Measurements from ENCODE around the gene LRRC37B.
"Not testable (repeated sequence)": the region's sequence is repeated elsewhere in the genome, so short reads cannot be mapped to it uniquely, and the experiment has no call there.

The LRRC37B gene

GRCh38 chr17:32041306-32041875, 34.2 kb downstream of the LRRC37B start:
- not testable (repeated sequence) for DNase-seq (ENCODE audit: low read depth in 3 of 3, low spot score in 1 of 3)

GRCh38 chr17:32042266-32042665, 35.1 kb downstream of the LRRC37B start:
- DNase-seq (ENCODE audit: low read depth in 3 of 3, low spot score in 1 of 3): not testable (repeated sequence)

- not testable (repeated sequence) for DNase-seq (ENCODE audit: low read depth in 3 of 3, low spot score in 1 of 3)
Observed at GRCh38 chr17:32045611-32046010, 38.4 kb downstream of the LRRC37B start.

GRCh38 chr17:32047663-32048062, 40.5 kb downstream of the LRRC37B start:
- DNase-seq (ENCODE audit: low read depth in 3 of 3, low spot score in 1 of 3): not testable (repeated sequence)

- not testable (repeated sequence) for DNase-seq (ENCODE audit: low read depth in 3 of 3, low spot score in 1 of 3)
Observed at GRCh38 chr17:32054985-32055384, 47.8 kb downstream of the LRRC37B start.

- DNase-seq (ENCODE audit: low read depth in 3 of 3, low spot score in 1 of 3): not testable (repeated sequence)
Observed at GRCh38 chr17:32055425-32055824, 48.2 kb downstream of the LRRC37B start.

DNA sequence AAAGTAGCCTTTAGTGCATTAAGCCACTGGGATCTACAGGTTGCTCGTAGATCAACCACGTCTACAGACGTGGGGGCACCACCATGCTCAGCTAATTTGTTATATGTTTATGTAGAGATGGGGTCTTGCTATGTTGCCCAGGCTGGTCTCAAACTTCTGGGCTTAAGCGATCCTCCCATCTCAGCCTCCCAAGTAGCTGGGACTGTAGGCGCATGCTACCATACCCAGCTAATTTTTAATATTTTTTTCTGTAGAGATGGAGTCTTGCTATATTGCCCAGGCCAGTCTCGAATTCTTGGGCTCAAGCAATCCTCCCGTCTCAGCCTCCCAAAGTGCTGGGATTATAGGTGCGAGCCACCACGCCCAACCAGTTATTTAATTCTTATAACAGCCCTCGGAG, 49.3 kb downstream of the LRRC37B start:
- not testable (repeated sequence) for DNase-seq (ENCODE audit: low read depth in 3 of 3, low spot score in 1 of 3)

- not testable (repeated sequence) for DNase-seq (ENCODE audit: low read depth in 3 of 3, low spot score in 1 of 3)
Observed at GRCh38 chr17:32057460-32058105, 50.4 kb downstream of the LRRC37B start.

DNA sequence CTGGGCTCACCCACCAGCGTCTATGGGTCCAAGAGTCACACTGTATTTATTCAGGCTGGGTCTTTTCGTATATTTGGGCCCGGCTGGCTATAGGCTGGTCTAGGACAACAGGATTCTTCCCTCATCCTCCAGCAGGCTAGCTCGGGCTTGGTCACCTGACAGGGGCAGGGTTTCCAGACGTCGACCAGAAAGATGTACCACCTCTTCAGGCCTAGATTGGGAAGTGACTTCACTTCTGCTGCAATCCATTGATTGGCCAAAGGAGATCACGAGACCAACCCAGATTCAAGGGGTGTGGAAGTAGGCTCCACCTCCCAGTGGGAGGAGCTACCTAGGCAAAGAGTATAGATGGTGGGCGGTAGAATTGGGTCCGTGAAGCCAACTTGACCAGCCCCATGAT, 53.5 kb downstream of the LRRC37B start:
- DNase-seq (ENCODE audit: low read depth in 3 of 3, low spot score in 1 of 3): not testable (repeated sequence)

GRCh38 chr17:32061840-32062239, 54.7 kb downstream of the LRRC37B start:
- DNase-seq (ENCODE audit: low read depth in 3 of 3, low spot score in 1 of 3): not testable (repeated sequence)

GRCh38 chr17:32064091-32064490, 56.9 kb downstream of the LRRC37B start:
- not testable (repeated sequence) for DNase-seq (ENCODE audit: low read depth in 3 of 3, low spot score in 1 of 3)

- DNase-seq (ENCODE audit: low read depth in 3 of 3, low spot score in 1 of 3): not testable (repeated sequence)
Observed at GRCh38 chr17:32066123-32066680, 59.0 kb downstream of the LRRC37B start.

DNA sequence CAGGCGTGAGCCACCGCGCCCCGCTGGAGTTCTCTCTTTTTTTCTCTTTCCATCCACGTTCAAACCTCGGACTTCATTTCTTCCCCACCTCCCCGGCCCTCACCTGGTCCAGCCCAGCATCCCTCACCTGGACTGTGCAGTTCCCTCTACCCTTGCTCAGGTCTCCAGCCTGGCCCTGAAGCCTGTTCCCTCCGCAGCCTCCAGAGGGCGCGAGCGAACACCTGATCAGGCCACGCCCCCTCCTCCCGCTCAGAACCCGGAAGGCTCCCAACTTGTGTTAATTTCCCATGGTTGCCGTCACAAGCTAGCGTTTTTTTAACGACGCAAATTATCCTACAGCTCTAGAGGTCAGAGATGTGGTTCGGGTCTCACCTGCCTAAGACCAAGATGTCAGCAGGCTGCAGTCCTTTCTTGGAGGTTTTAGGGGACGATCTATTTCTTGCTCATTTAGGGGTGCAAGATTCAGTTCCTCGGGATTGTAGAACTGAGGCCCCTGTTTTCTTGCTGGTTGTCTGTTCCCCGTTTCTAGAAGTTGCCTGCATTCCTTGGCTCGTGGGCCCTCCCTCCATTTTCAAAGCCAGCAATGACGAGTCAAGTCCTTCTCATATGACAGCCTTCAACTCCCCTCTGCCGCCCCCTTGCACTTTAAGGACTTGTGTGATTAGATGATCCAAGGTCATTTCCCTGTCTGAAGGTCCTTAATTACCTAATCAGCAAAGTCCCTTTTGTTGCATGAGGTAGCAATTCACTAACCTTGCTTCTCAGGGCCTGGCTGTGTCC, 59.9 kb downstream of the LRRC37B start:
- peak; percentile 3 to 26 (median 22) for DNase-seq (ENCODE audit: low read depth in 3 of 3, low spot score in 1 of 3)

GRCh38 chr17:32069067-32069466, 61.9 kb downstream of the LRRC37B start:
- DNase-seq (ENCODE audit: low read depth in 3 of 3, low spot score in 1 of 3): not testable (repeated sequence)

- DNase-seq (ENCODE audit: low read depth in 3 of 3, low spot score in 1 of 3): not testable (repeated sequence)
Observed at GRCh38 chr17:32071961-32072360, 64.8 kb downstream of the LRRC37B start.

DNA sequence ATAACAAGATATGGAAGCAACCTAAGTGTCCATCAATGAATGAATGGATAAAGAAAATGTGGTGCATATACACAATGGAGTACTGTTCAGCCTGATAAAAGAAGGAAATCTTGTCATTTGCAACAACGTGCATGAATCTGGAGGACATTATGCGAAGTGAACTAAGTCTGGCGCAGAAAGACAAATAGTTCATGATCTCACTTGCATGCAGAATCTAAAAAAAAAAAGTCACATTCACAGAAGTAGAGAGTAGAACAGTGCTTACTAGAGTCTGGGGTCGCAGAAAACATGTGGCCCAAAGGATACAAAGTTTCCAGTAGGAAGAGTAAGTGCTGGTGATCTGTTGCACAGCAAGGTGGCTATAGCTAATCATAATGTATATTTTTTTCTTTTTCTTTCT, 65.9 kb downstream of the LRRC37B start:
- not testable (repeated sequence) for DNase-seq (ENCODE audit: low read depth in 3 of 3, low spot score in 1 of 3)

- DNase-seq (ENCODE audit: low read depth in 3 of 3, low spot score in 1 of 3): peak; percentile 21 to 50 (median 41)
Observed at GRCh38 chr17:32079753-32080152, 72.6 kb downstream of the LRRC37B start.

- DNase-seq (ENCODE audit: low read depth in 3 of 3, low spot score in 1 of 3): peak in 1 of 3 donors; percentile 4
Observed at GRCh38 chr17:32083550-32083979, 76.4 kb downstream of the LRRC37B start.

GRCh38 chr17:32084003-32084941, 77.1 kb downstream of the LRRC37B start:
- DNase-seq (ENCODE audit: low read depth in 3 of 3, low spot score in 1 of 3): peak in 1 of 3 donors; percentile 10

All from stimulated activated CD4-positive, alpha-beta T cell treated with anti-CD3 and anti-CD28 coated beads, TNF-alpha, amount 100 ng/mL, for 1 hour (primary cell).